ENCODE measurements around the gene ZNF500. TPM values are rescaled to one million over a fixed set of nuclear protein-coding genes. Genes with fewer than 3 reads are reported as not detected.

ZNF500 gene
- polyA plus RNA-seq, 2 of the 4 experiments (the other 2 are of a cell fraction) = 4.6 to 6.7 TPM

DNA sequence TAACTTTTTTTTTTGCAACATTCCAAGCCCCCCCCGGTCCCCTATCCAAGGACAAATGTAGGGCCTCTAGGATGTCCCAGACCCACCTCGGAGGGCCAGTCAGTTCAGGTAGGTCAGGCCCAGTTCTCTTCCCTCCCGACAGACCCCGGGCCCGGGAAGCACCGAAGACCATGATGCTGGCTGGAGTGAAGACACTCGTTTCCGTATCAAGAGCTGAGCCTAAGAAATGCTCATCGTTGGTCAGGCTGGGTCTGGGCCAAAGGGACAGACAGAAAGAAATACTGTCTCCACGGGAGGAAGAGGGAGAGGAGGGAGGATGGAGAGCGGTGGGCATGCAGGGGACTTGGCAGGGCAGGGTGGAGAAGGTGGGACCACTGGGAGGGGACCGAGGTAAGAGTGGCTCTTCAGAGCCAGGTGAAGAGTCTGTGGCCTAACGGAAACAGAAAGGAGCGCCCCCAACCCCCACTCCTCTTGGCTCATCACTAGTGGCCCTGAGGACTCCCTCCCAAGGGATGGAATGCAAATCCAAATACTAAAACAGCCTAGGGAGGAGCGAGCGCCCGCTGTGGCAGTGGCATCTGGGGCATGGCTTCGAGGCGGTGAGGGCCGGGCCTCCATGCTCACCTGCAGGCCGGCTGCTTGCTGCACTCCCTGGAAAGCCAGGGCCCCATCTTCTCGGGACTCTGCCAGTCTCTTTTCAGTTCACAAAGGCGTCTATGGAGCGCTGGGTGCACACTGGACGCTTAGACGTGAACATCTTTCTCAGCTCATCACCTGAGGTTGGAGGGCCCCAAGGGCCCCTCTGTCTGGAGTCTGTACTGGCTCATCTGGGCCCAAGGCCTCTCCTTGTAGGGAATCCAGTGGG is 37.2 kb upstream of the ZNF500 start:
- ChIA-PET POLR2A (no interaction called here), CTCF (interaction anchor here (0.8 kb wide), 2 partner anchors 21 to 56 kb away, joined by 3 read pairs; no protein-coding TSS in a partner anchor)
- peaks cover 17% of the 10 kb centered on the region for H3K4me1 ChIP-seq
- peak overlapping the region; percentile 88; the same call in 1 of the 3 replicates for H3K4me2 ChIP-seq
- 90% methylated on average over 22 of the region's 26 CpGs for WGBS (ENCODE audit: missing lambda C conversion rate)
- H3K4me3 ChIP-seq = no peak overlapping the region
- TF ChIP-seq HOXB5 (CRISPR knock-in tag; IDR thresholded peaks at IDR 0.05) (no peak), PHF8 (IDR thresholded peaks at IDR 0.05; ENCODE audit: borderline replicate concordance, low read depth) (no peak), FOXS1 (CRISPR knock-in tag; IDR thresholded peaks at IDR 0.05) (no peak), EP300 (IDR thresholded peaks at IDR 0.05) (no peak), RAD21 (conservative IDR thresholded peaks at IDR 0.05 in 1 of 2, IDR thresholded peaks at IDR 0.05 in 1 of 2) (no peak), CHD4 (IDR thresholded peaks at IDR 0.05; ENCODE audit: borderline replicate concordance) (no peak), KDM1A (IDR thresholded peaks at IDR 0.05; ENCODE audit: low read depth) (no peak), ZC3H11A (IDR thresholded peaks at IDR 0.05) (no peak), CEBPB (IDR thresholded peaks at IDR 0.05) (no peak), CBX8 (IDR thresholded peaks at IDR 0.05) (no peak), ESRRA (IDR thresholded peaks at IDR 0.05; ENCODE audit: borderline replicate concordance, low read length) (no peak), CHD2 (IDR thresholded peaks at IDR 0.05; ENCODE audit: low read length, partially characterized antibody) (no peak), JUNB (IDR thresholded peaks at IDR 0.05) (no peak), EHMT2 (IDR thresholded peaks at IDR 0.05; ENCODE audit: low read depth) (no peak), ZSCAN20 (CRISPR knock-in tag; IDR thresholded peaks at IDR 0.05) (no peak)
- ATAC-seq (no peak), FAIRE-seq (no peak), DNase-seq (ENCODE audit: low read depth in 1 of 2, low spot score in 1 of 2) (no peak)
- no peak overlapping the region for H3K27ac ChIP-seq
- H3K9me3 ChIP-seq = no peaks in the 10 kb centered on the region

DNA sequence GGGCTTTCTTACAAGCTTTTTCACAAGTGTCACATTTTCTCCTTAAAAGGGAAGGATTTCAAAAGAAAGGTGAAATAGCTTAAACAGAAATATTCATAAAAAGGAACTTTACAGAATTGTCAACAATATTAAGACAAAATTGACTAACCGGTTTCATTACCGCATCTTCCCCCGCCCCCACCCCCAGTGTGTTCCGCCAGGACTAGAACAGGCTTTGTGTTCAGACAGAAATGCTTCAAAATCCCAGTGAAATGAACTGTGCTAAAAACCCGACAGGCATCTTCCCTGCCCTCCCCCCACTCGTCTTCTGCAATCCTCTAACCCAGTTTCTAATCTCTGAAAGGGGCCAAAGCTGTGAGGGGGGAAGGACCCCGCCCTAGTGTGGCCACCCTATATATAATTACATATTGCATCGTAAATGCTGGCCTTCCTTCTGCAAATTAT is 36.5 kb upstream of the ZNF500 start:
- peak overlapping the region; percentile 75 for H3K4me3 ChIP-seq
- TF ChIP-seq RARB (CRISPR knock-in tag; IDR thresholded peaks at IDR 0.05) (no peak), TFCP2L1 (CRISPR knock-in tag; IDR thresholded peaks at IDR 0.05) (no peak), MAFK (IDR thresholded peaks at IDR 0.05; ENCODE audit: partially characterized antibody) (no peak), KDM5A (IDR thresholded peaks at IDR 0.05) (no peak), HOXB5 (CRISPR knock-in tag; IDR thresholded peaks at IDR 0.05) (no peak)
- TF ChIP-seq, protein P1, sequence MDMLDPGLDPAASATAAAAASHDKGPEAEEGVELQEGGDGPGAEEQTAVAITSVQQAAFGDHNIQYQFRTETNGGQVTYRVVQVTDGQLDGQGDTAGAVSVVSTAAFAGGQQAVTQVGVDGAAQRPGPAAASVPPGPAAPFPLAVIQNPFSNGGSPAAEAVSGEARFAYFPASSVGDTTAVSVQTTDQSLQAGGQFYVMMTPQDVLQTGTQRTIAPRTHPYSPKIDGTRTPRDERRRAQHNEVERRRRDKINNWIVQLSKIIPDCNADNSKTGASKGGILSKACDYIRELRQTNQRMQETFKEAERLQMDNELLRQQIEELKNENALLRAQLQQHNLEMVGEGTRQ (IDR thresholded peaks at IDR 0.05) = no peak
- TF ChIP-seq, protein P2, sequence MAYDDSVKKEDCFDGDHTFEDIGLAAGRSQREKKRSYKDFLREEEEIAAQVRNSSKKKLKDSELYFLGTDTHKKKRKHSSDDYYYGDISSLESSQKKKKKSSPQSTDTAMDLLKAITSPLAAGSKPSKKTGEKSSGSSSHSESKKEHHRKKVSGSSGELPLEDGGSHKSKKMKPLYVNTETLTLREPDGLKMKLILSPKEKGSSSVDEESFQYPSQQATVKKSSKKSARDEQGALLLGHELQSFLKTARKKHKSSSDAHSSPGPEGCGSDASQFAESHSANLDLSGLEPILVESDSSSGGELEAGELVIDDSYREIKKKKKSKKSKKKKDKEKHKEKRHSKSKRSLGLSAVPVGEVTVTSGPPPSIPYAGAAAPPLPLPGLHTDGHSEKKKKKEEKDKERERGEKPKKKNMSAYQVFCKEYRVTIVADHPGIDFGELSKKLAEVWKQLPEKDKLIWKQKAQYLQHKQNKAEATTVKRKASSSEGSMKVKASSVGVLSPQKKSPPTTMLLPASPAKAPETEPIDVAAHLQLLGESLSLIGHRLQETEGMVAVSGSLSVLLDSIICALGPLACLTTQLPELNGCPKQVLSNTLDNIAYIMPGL (CRISPR knock-in tag; IDR thresholded peaks at IDR 0.05; ENCODE audit: borderline replicate concordance) = no peak
- TF ChIP-seq, protein P3, sequence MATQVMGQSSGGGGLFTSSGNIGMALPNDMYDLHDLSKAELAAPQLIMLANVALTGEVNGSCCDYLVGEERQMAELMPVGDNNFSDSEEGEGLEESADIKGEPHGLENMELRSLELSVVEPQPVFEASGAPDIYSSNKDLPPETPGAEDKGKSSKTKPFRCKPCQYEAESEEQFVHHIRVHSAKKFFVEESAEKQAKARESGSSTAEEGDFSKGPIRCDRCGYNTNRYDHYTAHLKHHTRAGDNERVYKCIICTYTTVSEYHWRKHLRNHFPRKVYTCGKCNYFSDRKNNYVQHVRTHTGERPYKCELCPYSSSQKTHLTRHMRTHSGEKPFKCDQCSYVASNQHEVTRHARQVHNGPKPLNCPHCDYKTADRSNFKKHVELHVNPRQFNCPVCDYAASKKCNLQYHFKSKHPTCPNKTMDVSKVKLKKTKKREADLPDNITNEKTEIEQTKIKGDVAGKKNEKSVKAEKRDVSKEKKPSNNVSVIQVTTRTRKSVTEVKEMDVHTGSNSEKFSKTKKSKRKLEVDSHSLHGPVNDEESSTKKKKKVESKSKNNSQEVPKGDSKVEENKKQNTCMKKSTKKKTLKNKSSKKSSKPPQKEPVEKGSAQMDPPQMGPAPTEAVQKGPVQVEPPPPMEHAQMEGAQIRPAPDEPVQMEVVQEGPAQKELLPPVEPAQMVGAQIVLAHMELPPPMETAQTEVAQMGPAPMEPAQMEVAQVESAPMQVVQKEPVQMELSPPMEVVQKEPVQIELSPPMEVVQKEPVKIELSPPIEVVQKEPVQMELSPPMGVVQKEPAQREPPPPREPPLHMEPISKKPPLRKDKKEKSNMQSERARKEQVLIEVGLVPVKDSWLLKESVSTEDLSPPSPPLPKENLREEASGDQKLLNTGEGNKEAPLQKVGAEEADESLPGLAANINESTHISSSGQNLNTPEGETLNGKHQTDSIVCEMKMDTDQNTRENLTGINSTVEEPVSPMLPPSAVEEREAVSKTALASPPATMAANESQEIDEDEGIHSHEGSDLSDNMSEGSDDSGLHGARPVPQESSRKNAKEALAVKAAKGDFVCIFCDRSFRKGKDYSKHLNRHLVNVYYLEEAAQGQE (IDR thresholded peaks at IDR 0.05) = no peak
- TF ChIP-seq, protein P4, sequence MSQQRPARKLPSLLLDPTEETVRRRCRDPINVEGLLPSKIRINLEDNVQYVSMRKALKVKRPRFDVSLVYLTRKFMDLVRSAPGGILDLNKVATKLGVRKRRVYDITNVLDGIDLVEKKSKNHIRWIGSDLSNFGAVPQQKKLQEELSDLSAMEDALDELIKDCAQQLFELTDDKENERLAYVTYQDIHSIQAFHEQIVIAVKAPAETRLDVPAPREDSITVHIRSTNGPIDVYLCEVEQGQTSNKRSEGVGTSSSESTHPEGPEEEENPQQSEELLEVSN (IDR thresholded peaks at IDR 0.05; ENCODE audit: borderline replicate concordance, low read depth) = no peak
- TF ChIP-seq, protein P5, sequence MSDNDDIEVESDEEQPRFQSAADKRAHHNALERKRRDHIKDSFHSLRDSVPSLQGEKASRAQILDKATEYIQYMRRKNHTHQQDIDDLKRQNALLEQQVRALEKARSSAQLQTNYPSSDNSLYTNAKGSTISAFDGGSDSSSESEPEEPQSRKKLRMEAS (IDR thresholded peaks at IDR 0.05) = no peak
- WGBS (ENCODE audit: missing lambda C conversion rate) = 56% methylated on average over 8 of the region's 8 CpGs
- DNase-seq (ENCODE audit: low read depth in 1 of 2, low spot score in 1 of 2) = no peak
- H3K27ac ChIP-seq = peak overlapping the region in 1 of 2 experiments; percentile 72; a peak in 4 of 6 replicates
- H3K9me3 ChIP-seq = no peaks in the 10 kb centered on the region
- peaks cover 17% of the 10 kb centered on the region for H3K4me1 ChIP-seq
- POLR2A ChIA-PET = interaction anchor here (0.5 to 1.5 kb wide), 7 partner anchors 16 to 69 kb away, joined by 3 to 4 read pairs (median 3); partner anchors contain the start of gene DNAAF8
- no peak for ATAC-seq
- CTCF ChIA-PET = interaction anchor here (0.8 to 2.7 kb wide), 4 partner anchors 8 to 152 kb away, joined by 3 to 8 read pairs (median 4); no protein-coding TSS in a partner anchor
- peak overlapping the region; percentile 88 for H3K4me2 ChIP-seq
- FAIRE-seq = no peak

Measured in A549 (cell line).